GM18870 (cell line): ENCODE results near the gene DKK1.

Source experiments
- ATAC-seq: cut with Tn5 transposase; IDR thresholded peaks from one replicate; pipeline ENCODE4 v1.9.1; 2021; ENCODE audit warnings: moderate library complexity; ENCODE audit not compliant: unreplicated experiment

The DKK1 gene

GRCh38 chr10:52313933-52314821, at the start of gene DKK1:
DKK1 (plus strand) TSS chr10:52314281; CDS start chr10:52314435, 154 bp downstream.
- no peak for ATAC-seq

GRCh38 chr10:52265131-52265926, 48.8 kb upstream of the DKK1 start:
- ATAC-seq: no peak

GRCh38 chr10:52266858-52267257, 47.2 kb upstream of the DKK1 start:
- ATAC-seq: no peak

GRCh38 chr10:52268790-52269189, 45.3 kb upstream of the DKK1 start:
- ATAC-seq: no peak

- ATAC-seq: no peak
Measured at GRCh38 chr10:52269233-52269632, 44.8 kb upstream of the DKK1 start.

GRCh38 chr10:52276163-52276562, 37.9 kb upstream of the DKK1 start:
- no peak for ATAC-seq

- ATAC-seq: no peak
Measured at GRCh38 chr10:52276986-52277385, 37.1 kb upstream of the DKK1 start.

GRCh38 chr10:52279546-52279945, 34.5 kb upstream of the DKK1 start:
- no peak for ATAC-seq

GRCh38 chr10:52280051-52280450, 34.0 kb upstream of the DKK1 start:
- ATAC-seq: no peak

GRCh38 chr10:52283174-52283573, 30.9 kb upstream of the DKK1 start:
- no peak for ATAC-seq

GRCh38 chr10:52284416-52285013, 29.6 kb upstream of the DKK1 start:
- peak; percentile 58 for ATAC-seq

GRCh38 chr10:52287866-52288265, 26.2 kb upstream of the DKK1 start:
- ATAC-seq: no peak

GRCh38 chr10:52297747-52298146, 16.3 kb upstream of the DKK1 start:
- no peak for ATAC-seq

- no peak for ATAC-seq
Measured at GRCh38 chr10:52300599-52301277, 13.3 kb upstream of the DKK1 start.

GRCh38 chr10:52308251-52309031, 5.6 kb upstream of the DKK1 start:
- peak; percentile 86 for ATAC-seq

GRCh38 chr10:52312942-52313255, 1.2 kb upstream of the DKK1 start:
- no peak for ATAC-seq

- no peak for ATAC-seq
Measured at GRCh38 chr10:52313256-52313932, 687 bp upstream of the DKK1 start.

GRCh38 chr10:52314822-52315552, 906 bp downstream of the DKK1 start:
- no peak for ATAC-seq

GRCh38 chr10:52316001-52316400, 1.9 kb downstream of the DKK1 start:
- no peak for ATAC-seq
